ENCODE data around the gene TMEM63B. TPM values are rescaled to one million over a fixed set of nuclear protein-coding genes. Genes with fewer than 3 reads are reported as not detected.

Gene TMEM63B
- total RNA-seq (8.6 TPM), polyA plus RNA-seq (ENCODE audit: insufficient read depth in 1 of 8, insufficient read length in 8 of 8, low replicate concordance in 1 of 8) (10 to 100 TPM; 12.6 to 22.2 (median 18.9) TPM)
- long read RNA-seq, donor 1, partial matches to known transcripts, result 5 of 6 reads
- long read RNA-seq, donor 1, other reads (novel, unspliced or antisense), result 0 of 6 reads
- long read RNA-seq, donor 2, result 0 reads
- long read RNA-seq, donor 3, result 0 reads
- long read RNA-seq, donor 4, result 0 reads
- long read RNA-seq, donor 5, partial matches to known transcripts, result 0 of 1 reads
- long read RNA-seq, donor 5, other reads (novel, unspliced or antisense), result 0 of 1 reads
- long read RNA-seq, donor 6, result 0 reads
- long read RNA-seq, donor 7, result 0 reads
- long read RNA-seq, donor 8, result 0 reads
- long read RNA-seq, donor 9, result 0 reads
- long read RNA-seq, donor 10, partial matches to known transcripts, result 0 of 1 reads
- long read RNA-seq, donor 10, other reads (novel, unspliced or antisense), result 0 of 1 reads
- long read RNA-seq, donor 11, result 0 reads

DNA sequence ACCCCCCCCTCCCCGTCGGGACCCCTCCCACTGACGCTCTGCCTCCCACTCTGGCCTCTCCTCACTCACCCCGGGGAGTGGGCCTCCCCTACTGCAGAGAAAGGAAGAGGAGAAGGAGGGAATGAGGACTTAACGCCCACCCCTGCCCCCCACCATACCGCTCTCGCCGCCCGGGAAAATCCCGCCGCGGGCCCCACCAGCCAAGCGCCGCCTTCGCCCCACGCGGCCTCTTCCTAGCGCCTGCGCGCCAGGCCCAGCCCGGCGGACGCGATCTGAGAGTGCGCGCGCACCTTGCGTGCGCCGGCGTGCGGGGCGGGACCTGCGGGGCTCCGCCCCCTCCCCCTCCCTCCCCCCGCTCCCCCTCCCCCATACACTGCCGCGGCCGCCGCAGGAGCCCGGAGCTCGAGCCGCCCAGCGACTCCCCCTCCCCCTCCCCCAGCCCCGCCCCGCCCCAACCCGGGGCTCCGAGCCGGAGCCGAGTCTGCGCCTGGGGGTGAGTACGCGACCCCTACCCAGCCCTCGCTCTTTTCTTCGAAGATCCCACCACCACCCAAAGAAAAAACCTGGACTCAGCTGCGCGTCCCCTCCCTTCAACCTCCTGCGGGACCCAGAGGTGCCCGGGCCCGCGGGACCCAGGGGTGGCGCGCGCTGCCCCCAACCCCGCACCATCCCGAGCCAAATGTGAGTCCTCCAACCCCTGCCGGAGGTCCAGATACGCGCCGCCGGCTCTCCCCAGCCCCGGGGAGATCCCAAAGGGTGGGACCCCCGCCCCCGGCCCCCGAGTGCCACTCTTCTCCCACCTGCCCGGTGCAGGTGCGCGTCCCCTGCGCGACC, at the start of gene TMEM63B, which contains the start of gene MRPL14:
Gene TMEM63B, plus strand, starts transcription at position 369 of the 834 bp plus-strand sequence. CDS start 7,031 bp downstream, outside the sequence.
Gene MRPL14, minus strand, starts transcription at position 267 of the 834 bp plus-strand sequence. CDS start 10,841 bp downstream, outside the sequence.
- under 1% methylated on average over 36 of the region's 80 CpGs for WGBS (ENCODE audit: insufficient coverage)
- peaks cover 29% of the 10 kb centered on the region for H3K4me1 ChIP-seq (ENCODE audit: control insufficient read depth, insufficient read depth, low read length)
- peak within 1 kb of the TSS; percentile 91 for H3K4me3 ChIP-seq (ENCODE audit: low read length)
- H3K27me3 ChIP-seq (ENCODE audit: control insufficient read depth, insufficient read depth, low read length), result no peaks in the 10 kb centered on the region
- H3K9me3 ChIP-seq (replicated peaks; ENCODE audit: control insufficient read depth, low read depth, low read length), result no peaks in the 10 kb centered on the region
- DNase-seq, result peak; percentile 96
- H3K27ac ChIP-seq (ENCODE audit: low read length), result peak within 1 kb of the TSS; percentile 97
- no peaks in the 10 kb centered on the region for H3K36me3 ChIP-seq (ENCODE audit: control insufficient read depth, insufficient read depth, low read length)

DNA sequence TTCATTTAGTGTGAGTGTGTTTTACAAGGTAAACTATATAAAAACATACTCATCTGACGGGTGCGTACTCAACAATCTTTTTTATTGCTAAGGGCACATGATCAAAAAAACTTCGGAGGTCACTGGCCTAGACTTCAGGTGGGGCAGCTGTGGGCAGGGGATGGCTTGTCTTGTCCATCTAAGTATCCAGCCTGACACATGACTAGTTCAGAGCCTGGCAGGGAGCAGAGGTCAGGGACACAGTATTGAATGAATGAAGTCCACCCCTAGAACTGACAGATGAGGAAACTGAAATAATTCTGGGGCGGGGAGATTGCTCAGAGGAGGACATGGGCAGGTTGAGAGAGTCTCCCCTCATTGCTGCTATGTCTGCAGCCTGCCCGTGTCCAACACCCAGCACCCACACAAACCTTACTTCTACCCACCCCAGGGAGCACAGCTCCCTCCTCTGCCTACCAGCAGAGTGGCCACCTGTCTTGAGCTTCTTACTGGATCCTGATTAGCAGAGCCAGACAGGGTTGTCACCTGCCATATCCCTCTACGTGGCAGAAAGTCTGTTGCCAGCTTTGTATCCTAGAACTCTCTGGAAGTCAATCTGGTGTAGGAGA, 49.0 kb upstream of the TMEM63B start:
- H3K27ac ChIP-seq (ENCODE audit: low read length), result no peak overlapping the region
- no peak for DNase-seq
- H3K4me3 ChIP-seq (ENCODE audit: low read length), result no peak overlapping the region
- H3K36me3 ChIP-seq (ENCODE audit: control insufficient read depth, insufficient read depth, low read length), result no peaks in the 10 kb centered on the region
- peaks cover 5% of the 10 kb centered on the region for H3K27me3 ChIP-seq (ENCODE audit: control insufficient read depth, insufficient read depth, low read length)
- H3K9me3 ChIP-seq (replicated peaks; ENCODE audit: control insufficient read depth, low read depth, low read length), result no peaks in the 10 kb centered on the region
- WGBS (ENCODE audit: insufficient coverage), result 94% methylated on average over 2 of the region's 6 CpGs
- peaks cover 60% of the 10 kb centered on the region for H3K4me1 ChIP-seq (ENCODE audit: control insufficient read depth, insufficient read depth, low read length)

DNA sequence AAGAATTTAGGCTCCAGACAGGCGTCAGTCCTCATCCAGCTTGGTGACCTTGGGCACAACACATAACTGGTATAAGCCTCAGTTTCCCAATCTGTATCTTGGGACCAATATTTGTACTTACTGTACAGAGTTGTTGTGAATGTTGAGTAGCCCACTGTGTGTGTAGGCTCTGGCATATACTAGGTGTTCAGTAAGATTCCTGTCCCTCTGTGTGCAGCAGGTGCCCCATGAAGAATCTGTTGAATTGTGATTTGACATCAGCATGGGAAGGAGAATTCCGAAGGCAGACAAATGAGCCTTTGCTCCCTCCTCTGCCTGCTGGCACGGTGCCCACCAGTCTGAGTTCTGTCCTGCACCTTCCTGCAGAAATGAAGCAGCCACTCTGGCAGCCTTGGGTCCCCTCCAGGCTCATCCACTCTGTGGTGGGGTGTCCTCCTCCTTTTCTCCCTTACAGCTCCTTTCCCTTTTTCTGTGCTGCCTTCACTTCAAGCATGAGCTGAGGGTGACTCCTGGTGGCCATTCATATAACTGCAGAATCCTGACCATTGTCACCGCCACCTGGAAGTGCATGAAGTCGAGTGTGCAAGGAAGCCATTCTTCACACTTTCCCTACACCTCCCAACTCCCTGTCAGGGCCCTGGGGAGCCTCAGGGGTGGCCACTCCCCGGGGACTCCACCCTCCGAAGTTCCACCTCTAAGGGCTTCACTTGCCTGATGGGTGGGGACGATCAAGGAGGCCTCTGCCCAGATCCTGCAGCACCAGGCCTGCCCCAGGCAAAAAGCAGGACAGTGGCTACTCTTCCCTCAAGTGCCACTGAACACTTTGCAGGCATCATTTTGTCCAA, 48.3 kb upstream of the TMEM63B start:
- peak; percentile 86 for DNase-seq
- H3K4me1 ChIP-seq (ENCODE audit: control insufficient read depth, insufficient read depth, low read length), result peaks cover 61% of the 10 kb centered on the region
- H3K27ac ChIP-seq (ENCODE audit: low read length), result no peak overlapping the region
- H3K36me3 ChIP-seq (ENCODE audit: control insufficient read depth, insufficient read depth, low read length), result no peaks in the 10 kb centered on the region
- no peak overlapping the region for H3K4me3 ChIP-seq (ENCODE audit: low read length)
- 17% methylated on average over 5 of the region's 8 CpGs for WGBS (ENCODE audit: insufficient coverage)
- peaks cover 5% of the 10 kb centered on the region for H3K27me3 ChIP-seq (ENCODE audit: control insufficient read depth, insufficient read depth, low read length)
- no peaks in the 10 kb centered on the region for H3K9me3 ChIP-seq (replicated peaks; ENCODE audit: control insufficient read depth, low read depth, low read length)

DNA sequence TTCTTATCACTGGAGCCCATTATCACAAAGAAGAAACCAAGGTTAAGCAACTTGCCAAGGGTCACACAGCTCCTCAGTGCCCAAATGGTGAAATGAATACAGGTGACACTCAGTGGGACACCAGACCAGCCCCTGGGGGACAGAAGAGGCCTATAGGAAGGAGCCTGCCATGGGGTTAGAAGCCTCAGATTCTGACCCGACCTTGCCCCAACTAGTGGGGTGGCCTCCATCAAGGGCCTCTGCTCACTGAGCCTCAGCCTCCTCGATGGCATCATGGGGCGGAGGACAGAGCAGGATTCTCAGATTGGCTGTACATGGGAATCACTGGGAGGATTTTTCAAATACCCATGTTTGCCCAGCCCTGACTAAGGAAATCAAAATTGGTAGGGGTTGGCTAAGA, 47.7 kb upstream of the TMEM63B start:
- no peaks in the 10 kb centered on the region for H3K9me3 ChIP-seq (replicated peaks; ENCODE audit: control insufficient read depth, low read depth, low read length)
- WGBS (ENCODE audit: insufficient coverage), result no CpG with 5 or more reads among the region's 3 CpGs
- no peak overlapping the region for H3K27ac ChIP-seq (ENCODE audit: low read length)
- no peaks in the 10 kb centered on the region for H3K36me3 ChIP-seq (ENCODE audit: control insufficient read depth, insufficient read depth, low read length)
- no peak overlapping the region for H3K4me3 ChIP-seq (ENCODE audit: low read length)
- no peak for DNase-seq
- H3K4me1 ChIP-seq (ENCODE audit: control insufficient read depth, insufficient read depth, low read length), result peaks cover 60% of the 10 kb centered on the region
- H3K27me3 ChIP-seq (ENCODE audit: control insufficient read depth, insufficient read depth, low read length), result peaks cover 4% of the 10 kb centered on the region

DNA sequence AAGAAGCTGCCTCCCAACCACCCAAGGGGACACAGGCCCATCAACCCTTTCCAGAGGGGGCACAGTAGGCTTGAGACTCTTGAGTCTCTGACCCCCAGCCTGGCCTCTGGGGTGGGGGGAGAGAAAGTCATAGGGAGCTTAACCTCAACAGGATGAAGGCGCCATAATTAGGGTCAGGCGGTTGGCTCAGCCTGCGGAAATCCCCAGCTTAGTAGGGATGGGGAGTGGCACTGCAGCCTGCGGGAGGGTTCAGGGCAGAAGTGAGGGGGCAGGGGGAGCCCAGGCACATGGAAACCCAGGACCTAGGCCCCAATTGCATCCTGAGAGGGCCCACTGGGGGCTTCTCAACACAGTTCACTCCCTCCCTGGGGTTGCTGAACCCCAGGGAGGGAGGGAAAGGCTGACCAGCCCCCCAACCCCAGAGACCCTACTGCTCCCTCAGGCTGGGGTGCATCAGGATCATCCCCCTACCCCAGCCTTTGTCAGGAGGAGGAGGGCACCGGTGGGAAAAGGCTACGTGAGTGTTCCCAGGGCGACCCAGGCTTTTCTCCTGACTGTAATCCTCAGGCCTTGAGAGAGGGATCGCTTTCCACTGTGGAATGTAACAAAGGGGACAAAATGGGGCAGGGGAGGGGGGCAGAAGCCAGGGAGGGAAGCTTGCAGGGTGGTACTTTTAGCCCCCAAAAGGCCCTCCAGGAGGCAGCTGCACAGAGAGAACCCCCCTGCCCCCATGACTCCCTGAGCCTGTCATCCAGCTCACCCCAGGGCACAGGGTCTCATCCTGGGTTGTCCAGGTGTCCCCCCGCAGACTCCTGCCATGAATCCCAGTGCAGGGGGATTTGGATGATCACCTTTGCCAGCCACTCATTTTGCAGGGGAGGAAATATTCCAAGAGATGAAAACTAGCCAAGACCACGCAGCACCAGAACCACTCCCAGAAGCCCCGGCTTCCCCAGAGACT, 46.5 kb upstream of the TMEM63B start:
- no peaks in the 10 kb centered on the region for H3K27me3 ChIP-seq (ENCODE audit: control insufficient read depth, insufficient read depth, low read length)
- H3K4me3 ChIP-seq (ENCODE audit: low read length), result no peak overlapping the region
- no peak for DNase-seq
- peaks cover 51% of the 10 kb centered on the region for H3K4me1 ChIP-seq (ENCODE audit: control insufficient read depth, insufficient read depth, low read length)
- 44% methylated on average over 6 of the region's 11 CpGs for WGBS (ENCODE audit: insufficient coverage)
- no peak overlapping the region for H3K27ac ChIP-seq (ENCODE audit: low read length)
- no peaks in the 10 kb centered on the region for H3K9me3 ChIP-seq (replicated peaks; ENCODE audit: control insufficient read depth, low read depth, low read length)
- no peaks in the 10 kb centered on the region for H3K36me3 ChIP-seq (ENCODE audit: control insufficient read depth, insufficient read depth, low read length)

DNA sequence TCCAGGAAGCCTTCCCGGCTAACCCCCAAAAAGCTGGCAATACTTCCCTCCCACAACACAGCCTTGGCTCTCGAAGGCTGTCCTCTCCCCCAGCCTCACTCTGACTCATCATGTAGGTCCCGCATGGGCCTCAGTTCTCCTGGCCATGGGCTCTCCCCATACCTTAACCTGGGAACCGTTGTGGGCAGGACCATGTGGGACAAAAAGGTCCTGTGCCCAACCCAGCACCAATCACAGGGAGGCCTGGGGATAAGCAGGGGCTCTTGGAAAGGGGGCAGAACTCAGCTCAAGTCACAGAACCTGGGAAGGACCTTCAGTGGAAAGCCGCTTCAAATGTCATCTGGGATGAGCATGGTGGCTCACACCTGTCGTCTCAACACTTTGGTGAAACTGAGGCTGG, 45.6 kb upstream of the TMEM63B start:
- Histone ChIP-seq H3K4me3 (ENCODE audit: low read length) (no peak overlapping the region), H3K4me1 (ENCODE audit: control insufficient read depth, insufficient read depth, low read length) (peaks cover 44% of the 10 kb centered on the region), H3K27me3 (ENCODE audit: control insufficient read depth, insufficient read depth, low read length) (no peaks in the 10 kb centered on the region), H3K27ac (ENCODE audit: low read length) (no peak overlapping the region), H3K36me3 (ENCODE audit: control insufficient read depth, insufficient read depth, low read length) (no peaks in the 10 kb centered on the region), H3K9me3 (replicated peaks; ENCODE audit: control insufficient read depth, low read depth, low read length) (no peaks in the 10 kb centered on the region)
- WGBS (ENCODE audit: insufficient coverage), result 86% methylated on average over 6 of the region's 6 CpGs
- no peak for DNase-seq

DNA sequence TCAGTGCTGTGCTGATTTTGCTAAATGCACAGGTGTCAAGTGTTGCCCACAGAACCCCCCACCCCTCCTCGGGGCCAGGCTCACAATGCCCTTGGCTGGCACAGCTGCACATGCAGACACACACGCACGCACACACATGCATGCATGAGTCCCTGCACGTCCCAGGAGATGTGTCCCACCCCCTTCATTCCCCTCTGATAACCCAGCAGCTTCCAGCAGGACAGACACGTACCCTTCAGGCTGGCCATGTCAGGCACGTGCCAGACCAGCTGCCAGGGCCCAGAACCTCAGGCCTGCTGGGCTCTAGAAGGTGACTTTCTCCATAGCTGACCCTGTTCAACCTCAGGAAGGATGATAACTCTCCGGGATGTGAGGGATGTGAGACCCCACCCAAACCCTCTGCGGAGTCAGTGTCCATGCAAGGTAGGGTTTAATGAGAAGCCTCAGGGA, 44.5 kb upstream of the TMEM63B start:
- no peak overlapping the region for H3K27ac ChIP-seq (ENCODE audit: low read length)
- H3K4me3 ChIP-seq (ENCODE audit: low read length), result no peak overlapping the region
- no peak for DNase-seq
- WGBS (ENCODE audit: insufficient coverage), result 71% methylated on average over 5 of the region's 8 CpGs
- H3K4me1 ChIP-seq (ENCODE audit: control insufficient read depth, insufficient read depth, low read length), result peaks cover 44% of the 10 kb centered on the region
- no peaks in the 10 kb centered on the region for H3K36me3 ChIP-seq (ENCODE audit: control insufficient read depth, insufficient read depth, low read length)
- no peaks in the 10 kb centered on the region for H3K27me3 ChIP-seq (ENCODE audit: control insufficient read depth, insufficient read depth, low read length)
- H3K9me3 ChIP-seq (replicated peaks; ENCODE audit: control insufficient read depth, low read depth, low read length), result no peaks in the 10 kb centered on the region

DNA sequence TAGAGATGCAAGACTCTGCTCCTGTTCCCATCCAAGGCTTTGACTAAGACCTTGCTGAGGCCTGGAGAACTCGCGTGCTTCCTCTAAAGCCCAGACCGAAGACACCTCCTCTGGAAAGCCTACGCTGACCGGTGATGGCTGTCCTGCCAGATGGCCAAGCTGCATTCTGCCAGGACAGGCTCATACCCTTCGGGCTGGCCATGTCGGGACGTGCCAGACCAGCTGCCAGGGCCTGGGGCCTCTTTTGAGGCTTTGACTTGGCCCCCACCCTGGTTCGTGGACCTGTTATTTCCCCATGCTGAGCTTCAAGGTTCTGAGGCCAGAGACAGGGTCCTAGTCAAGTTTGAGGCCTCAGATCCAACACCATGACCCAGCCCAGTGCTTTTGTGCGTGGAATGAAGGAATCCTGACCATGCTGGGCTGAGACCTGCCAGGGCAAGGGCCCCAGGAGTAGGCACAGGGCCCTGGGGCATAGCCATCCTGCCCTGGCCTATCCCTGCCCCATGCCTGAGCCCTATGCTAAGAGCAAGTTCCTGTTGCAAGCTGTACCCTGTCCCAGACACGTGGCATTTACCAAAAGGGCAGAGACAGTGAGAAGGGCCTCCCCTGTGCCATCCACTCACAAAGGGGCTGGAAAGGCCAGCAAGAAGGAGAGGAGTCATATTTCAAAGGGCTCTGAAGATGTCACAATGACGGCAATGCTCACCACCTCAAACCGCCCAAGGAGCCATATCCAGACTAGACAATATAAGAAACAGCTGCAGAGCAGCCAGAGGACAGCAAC, 42.9 kb upstream of the TMEM63B start:
- H3K27ac ChIP-seq (ENCODE audit: low read length), result peak overlapping the region; percentile 36
- H3K4me1 ChIP-seq (ENCODE audit: control insufficient read depth, insufficient read depth, low read length), result peaks cover 39% of the 10 kb centered on the region
- DNase-seq, result peak; percentile 57
- no peaks in the 10 kb centered on the region for H3K36me3 ChIP-seq (ENCODE audit: control insufficient read depth, insufficient read depth, low read length)
- H3K4me3 ChIP-seq (ENCODE audit: low read length), result no peak overlapping the region
- H3K27me3 ChIP-seq (ENCODE audit: control insufficient read depth, insufficient read depth, low read length), result no peaks in the 10 kb centered on the region
- 79% methylated on average over 11 of the region's 13 CpGs for WGBS (ENCODE audit: insufficient coverage)
- no peaks in the 10 kb centered on the region for H3K9me3 ChIP-seq (replicated peaks; ENCODE audit: control insufficient read depth, low read depth, low read length)

All from muscle of leg (tissue), 16 donors.